DOHH2 (cell line): ENCODE results near the gene KRTAP5-2.

Source experiments
- CTCF ChIP-seq: fragments of 200-600 bp; sonication (generic); IDR thresholded peaks from one replicate; pipeline ENCODE4 v1.5.1; 2014; ENCODE audit warnings: antibody characterized with exemption, mild to moderate bottlenecking, low read depth, low read length; ENCODE audit not compliant: poor library complexity, severe bottlenecking
- EZH2phosphoT487 ChIP-seq: fragments of 200-600 bp; sonication (generic); IDR thresholded peaks from 2 replicates; pipeline ENCODE4 v1.6.1; 2017; ENCODE audit warnings: borderline replicate concordance, mild to moderate bottlenecking, antibody characterized with exemption, low read length, moderate library complexity, mixed read lengths

DNA sequence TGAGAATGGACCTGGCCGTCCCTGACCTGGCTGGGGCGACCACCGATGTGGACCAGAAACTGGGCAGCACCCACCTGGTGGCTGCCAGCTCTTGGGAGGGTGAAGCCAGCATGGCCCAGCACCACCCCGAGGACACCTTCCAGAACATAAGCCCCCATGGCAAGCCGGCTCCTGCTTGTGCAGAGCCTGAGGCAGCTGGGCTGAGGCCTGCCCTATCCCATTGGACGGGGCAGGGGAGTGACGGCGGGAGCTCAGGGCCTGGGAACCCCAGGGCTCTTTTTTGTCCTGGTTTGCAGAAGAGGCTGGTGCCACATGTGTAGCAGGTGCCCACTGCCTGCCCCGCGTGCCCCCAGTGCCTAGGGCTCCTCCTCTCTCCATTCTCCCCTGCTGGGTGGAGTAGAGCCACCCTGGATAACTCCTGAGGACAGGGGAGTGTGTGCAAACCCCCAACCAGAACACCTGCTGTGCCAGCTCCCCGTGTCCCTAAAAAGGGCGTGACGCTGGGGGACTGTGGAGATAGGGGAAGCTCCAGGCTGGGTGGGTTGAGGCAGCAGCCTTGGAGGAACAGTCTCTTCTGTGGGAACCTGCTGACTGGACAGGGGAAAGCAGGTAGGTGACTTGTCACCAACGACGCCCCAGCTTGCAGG, 38.0 kb downstream of the KRTAP5-2 start:
- TF ChIP-seq CTCF (no peak), EZH2phosphoT487 (no peak)
